HS-5 (cell line): ENCODE measurements around the gene FLT3.
"Not testable (repeated sequence)": the region's sequence is repeated elsewhere in the genome, so short reads cannot be mapped to it uniquely, and the experiment has no call there.

ENCODE experiments used
- DNase-seq: peaks from one replicate; pipeline ENCODE4 v3.0.0-alpha.2; 2012; ENCODE audit warnings: low read depth

FLT3 gene

DNA sequence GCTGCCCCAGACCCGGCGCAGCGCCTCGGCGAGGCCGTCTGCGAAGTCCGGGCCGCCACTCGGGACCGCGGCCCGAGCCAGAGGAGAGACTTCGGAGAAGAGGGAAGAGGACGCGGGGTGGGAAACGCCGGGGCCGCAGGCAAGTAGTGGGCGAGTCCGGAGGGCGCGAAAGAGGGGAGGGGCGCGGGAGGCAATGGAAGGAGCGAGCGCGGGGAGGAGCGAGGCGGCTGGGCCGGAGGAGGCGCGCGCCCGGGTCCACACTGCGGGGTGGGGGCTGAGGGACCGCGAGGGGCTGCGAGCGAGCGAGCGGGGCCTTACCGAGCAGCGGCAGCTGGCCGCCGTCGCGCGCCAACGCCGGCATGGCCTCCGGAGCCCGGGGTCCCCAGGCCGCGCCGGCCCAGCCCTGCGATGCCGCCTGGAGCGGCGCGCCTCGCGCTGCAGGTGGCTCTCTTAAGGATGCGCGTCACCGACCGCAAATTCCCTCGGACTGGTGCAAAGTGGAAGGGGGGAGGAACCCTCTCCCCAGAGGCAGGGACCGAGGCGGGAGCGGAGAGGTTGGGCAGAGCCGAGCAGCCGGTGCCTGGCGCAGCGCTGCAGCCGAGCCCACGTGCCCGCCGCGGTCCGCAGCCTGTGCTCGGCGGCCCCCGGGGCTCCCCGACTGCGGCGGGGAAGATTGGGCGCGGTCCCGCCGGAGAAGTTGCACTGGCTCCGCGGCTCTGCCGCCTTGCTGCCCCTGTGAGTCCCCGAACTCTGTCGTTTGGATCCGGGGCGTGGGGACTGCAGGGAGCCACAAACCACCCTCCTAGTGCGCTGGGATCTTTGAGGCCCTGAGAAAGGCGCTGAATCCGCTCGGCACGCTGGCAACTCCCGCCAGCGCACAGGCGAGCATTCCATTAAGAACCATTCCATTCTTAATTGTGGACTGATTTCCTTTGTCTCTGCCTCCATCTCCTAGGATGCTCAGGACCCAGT is at the start of gene FLT3:
Gene FLT3, minus strand, starts transcription at position 427 of the 972 bp plus-strand sequence. Its CDS starts 66 bp downstream, at position 361.
- DNase-seq, result no peak

DNA sequence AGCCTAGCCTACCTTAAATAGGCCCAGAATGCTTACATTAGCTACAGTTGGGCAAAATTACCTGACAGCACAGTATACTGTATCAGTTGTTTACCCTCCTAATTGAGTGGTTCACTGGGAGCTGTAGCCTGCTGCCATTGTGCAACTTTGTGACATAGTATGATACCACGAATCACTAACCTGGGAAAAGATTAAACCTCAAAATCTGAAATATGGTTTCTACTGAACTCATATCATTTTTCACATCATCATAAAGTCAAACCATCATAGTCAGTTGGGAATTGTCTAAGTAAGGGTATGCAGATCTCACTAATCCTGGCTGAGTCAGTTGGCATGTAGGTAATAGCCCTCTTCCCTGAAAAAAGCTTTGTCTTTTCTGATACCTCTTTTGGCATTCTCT is 47.1 kb upstream of the FLT3 start:
- DNase-seq, result no peak

DNA sequence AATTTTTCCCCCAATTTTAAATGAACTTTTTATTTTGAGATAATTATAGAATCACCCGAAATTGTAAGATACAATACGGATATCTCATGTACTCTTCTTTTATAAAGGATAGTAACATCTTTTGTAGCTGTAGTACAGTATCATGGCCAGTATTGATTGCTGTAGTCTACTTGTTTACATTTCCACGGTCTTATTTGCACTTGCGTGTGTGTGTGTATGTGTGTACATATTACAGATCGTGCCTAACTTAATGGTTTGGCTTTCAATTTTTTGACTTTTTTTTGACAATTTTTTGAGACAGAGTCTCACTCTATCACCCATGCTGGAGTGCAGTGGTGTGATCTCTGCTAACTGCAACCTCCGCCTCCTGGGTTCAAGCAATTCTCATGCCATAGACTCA is 44.7 kb upstream of the FLT3 start:
- no peak for DNase-seq

DNA sequence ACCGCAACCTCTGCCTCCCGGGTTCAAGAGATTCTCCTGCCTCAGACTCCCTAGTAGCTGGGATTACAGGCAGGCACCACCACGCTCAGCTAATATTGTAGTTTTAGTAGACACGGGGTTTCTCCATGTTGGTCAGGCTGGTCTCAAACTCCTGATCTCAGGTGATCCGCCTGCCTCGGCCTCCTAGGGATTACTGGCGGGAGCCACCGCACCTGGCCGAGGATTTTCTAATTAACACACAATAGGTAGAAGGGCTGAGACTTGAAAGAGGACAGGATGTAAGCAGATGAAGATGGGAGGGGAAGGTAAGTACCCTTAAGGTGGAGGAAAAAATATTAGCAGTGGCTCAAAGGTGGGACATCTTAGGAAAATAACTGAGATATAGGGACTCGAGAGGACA is 41.2 kb upstream of the FLT3 start:
- DNase-seq, result not testable (repeated sequence)

DNA sequence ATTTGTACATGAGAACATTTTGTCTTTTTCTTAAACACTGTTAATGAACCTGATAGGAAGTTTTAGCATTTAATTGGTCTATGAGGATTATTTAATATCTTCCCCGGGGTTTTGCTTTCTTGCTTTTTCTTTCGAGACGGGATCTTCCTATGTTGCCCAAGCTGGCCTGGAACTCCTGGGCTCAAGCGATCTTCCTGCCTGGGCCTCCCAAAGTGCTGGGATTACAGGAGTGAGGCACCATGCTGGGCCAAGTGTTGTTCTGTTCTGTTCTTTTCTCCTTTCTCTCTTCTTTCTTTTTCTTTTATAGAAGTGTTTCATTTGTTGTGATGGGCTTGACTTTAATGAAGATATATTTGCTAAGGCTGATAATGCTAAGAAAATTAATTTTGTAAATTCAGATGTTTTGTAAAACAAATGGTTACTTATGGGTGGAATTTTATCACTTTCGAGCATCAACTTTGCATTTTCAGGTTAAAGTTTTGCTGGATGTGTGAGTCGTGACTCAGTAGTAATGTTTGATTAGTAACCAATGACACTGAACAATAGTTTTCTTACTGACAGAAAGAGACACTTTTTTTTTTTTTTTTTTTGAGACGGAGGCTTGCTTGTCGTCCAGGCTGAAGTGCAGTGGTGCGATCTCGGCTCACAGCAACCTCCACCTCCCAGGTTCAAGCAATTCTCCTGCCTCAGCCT is 40.2 kb upstream of the FLT3 start:
- DNase-seq, result no peak

DNA sequence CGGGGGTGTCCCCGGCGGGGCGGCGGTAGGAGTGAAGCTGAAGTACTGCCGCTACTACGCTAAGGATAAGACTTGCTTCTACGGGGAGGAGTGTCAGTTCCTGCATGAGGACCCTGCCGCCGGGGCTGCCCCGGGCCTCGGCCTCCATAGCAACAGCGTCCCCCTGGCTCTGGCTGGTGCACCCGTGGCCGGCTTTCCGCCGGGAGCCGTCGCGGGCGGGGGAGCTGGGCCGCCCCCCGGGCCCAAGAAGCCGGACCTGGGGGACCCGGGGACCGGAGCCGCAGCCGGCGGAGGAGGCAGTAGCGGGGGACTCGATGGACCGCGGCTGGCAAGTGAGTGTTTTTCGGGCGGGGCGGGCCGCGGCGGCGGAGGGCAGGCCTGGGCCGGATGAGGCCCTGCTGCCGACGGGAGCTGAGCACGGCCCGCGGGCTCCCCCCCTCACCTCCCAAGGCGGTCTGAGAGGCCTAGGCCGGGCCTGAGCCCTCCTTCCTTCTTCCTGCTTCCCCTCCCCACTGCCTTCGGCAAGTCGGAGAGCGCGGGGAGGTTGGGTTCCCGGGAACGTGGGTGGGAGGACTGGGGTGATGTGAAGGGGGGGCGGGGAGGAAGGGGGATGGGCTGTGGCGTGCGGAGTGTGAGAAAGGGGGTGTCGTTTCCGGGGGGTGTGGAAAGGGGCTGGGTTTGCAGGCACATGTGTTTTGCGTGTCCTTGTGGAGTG is 38.5 kb upstream of the FLT3 start:
- DNase-seq, result no peak

DNA sequence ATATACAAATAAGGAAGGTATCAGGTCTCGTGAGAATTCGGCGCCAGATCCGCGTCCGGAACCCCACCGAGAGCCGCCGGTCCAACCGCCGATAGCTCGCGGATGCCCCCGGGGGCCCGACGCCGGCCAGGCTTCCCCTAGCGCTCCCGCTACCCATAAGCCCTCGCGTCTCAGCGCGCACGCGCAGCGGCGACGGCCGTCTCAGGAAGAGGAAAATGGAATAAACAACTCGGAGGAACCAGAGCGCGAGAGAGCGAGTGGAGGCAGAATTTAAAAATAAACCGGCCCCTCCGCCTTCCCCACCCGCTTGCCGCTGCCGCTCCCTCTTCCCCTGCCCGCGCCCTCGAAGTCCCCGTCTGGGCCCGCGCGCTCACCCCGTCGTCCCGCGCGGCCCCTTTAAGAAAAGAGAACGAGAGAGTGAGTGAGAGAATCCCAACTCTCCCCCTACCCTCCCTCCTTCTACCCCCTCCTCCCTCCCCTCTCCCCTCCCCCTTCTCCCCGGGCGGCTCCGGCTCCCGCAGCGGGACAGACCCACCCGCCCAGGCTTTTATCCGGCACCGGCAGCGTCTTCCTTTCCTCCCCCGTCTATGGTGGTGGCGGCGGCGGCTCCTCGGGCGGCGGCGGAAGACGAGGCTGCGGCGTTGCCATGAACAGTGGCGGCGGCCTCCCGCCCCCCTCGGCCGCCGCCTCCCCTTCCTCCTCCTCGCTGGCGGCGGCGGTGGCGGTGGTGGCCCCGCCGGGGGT is 37.8 kb upstream of the FLT3 start, which contains the start of gene PAN3:
Gene PAN3, plus strand, starts transcription at position 534 of the 744 bp plus-strand sequence. Its CDS starts 113 bp downstream, at position 647.
- no peak for DNase-seq

DNA sequence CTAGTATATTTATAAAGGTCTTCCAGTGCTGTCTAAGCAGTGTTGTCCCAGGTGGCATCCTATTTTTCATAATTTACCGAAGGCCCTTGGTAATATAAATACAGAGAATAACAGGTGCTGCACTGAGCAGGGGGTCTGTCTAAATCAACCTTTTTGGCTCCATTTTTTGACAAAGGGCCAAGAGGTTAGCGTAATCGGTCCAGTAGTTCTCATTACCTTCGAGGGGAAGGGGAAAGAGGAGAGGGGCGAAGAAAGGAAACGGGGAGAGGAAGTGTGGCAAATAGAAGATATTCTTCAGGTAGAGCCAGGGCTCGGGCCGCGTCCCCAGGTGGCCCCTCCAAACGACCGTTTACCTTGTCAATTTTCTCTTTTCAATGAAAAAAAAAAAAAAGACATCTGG is 37.2 kb upstream of the FLT3 start:
- DNase-seq, result no peak

DNA sequence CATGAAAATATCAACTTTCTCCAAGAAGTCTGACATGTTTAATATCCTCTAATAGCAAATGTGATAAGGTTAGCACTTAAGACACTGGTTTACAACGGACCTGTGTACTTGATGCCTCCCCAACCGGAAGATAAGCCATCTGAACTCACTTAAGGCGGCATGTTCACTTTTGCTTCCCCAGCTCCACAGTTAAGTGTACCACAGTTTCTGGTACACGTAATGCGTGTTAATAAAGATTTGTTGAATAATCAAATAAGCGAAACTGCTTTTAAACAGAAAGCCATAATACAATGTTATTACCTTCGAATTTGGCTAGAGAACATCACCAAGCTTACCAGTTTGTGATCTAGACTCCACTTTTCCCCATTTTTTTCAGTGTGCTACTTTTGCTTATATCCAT is 36.5 kb upstream of the FLT3 start:
- DNase-seq, result no peak

DNA sequence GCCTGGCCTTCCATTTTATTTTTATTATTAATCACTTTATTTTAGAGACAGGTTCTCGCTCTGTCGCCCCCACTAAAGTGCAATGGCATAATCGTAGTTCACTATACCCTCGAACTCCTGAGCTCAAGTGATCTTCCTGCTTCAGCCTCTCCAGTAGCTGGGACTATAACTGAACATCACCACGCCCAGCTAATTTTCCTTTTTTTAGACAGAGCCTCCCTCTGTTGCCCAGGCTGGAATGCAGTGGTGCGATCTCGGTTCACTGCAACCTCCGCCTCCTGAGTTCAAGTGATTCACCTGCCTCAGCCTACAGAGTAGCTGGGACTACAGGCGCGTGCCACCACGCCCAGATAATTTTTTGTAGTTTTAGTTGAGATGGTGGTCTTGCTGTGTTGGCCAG is 31.3 kb upstream of the FLT3 start:
- no peak for DNase-seq

DNA sequence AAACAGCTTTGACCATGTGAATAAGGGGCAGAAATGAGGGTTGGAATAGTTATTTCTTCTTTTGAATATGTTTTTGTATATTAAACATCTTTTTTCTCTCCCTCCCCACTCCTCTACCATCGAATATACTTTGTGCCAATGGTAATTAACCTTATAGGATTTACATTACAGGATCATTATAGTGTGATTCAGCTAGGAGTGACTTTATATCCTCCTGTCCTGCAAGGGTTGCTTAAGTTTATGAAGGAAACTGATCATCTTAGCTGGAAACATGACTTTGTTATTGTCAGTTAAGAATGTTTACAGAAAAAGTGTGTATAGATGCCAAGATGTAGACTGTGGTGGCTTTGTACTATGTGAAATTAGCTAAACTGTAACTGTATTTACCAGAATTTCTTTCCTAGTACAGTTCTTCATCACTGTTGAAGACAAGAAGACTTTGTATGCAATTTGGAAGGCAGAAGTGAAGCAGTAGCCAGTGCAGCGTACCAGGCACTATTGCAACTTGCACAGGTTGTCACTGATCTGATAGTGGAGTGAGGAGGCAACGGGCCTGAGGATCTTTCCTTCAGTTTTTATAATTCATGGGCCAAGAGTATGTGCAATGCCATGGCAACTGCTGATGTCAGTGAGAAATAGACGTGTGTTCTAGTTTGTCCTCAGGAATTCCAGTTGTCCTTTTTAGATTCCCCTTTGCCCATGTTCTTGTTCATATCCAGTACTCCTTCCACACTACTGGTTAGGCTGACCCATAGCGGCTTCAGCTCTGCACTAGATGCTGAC is 29.7 kb upstream of the FLT3 start:
- DNase-seq, result no peak

DNA sequence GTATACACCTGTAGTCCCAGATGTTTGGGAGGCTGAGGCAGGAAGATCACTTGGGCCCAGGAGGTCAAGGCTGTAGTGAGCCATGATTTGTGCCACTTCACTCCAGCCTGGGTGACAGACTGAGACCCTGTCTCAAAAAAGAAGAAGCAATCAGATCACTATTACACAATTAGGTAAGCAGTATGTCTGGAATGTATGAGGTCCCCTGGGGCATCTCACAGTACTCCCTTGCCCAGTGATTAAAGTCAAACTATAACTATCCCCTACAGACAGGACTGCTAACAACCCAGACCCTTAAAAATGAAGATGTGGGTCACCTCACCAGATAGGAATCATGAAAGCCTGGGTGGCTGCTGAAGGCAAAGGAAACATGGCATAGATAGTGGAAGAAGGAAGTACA is 28.6 kb upstream of the FLT3 start:
- no peak for DNase-seq

DNA sequence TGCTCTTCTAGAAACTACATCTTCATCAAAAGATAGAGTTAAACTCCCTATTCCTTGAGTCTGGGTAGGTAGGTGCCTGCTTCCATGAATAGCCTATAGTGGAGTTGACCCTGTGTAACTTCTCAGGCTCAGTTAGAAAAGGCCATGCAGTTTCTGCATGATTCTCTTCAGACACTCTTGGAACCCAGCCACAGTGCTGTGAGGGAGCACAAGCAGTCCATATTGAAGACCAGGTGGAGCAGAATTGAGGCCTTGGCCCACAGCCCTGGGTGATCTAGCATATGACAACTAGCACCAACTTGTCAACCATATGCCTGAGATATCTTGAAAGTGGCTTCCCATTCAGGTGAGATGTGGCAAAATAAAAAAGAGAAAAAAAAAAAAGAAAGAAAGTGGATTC is 27.7 kb upstream of the FLT3 start:
- no peak for DNase-seq

DNA sequence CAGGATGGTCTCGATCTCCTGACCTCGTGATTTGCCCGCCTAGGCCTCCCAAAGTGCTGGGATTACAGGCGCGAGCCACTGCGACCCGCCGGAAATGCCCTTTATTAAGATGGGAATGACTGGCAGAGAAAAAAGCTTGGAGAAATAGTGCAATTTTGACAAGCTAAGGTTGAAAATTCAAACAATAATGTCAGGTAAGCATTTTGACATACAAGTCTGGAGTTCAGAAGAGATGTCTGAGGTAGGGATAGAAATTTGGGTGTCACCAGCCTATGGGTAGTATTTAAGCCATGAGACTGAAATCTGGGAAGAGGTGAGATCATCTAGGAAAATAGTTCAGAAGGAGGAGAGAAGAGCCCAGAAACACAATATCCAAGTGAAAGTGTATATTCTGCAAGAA is 20.8 kb upstream of the FLT3 start:
- no peak for DNase-seq

DNA sequence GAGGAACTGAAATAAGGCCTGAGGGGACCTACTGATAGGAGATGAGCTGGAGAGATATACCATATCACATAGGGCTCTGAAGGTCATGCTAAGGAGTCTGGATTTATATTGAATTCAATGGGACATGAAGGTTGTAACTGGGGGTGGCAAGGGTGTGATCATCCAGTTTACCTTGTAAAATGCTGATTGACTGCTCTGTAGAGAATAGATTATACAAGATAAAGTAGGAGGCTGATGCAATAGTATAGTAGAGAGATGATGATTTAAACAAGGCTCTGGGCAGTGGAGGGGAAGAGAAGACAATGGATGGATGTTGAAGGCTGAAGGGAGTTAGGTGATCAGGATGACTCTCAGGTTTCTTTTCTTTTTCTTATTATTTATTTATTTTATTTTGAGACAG is 19.9 kb upstream of the FLT3 start:
- DNase-seq, result no peak

DNA sequence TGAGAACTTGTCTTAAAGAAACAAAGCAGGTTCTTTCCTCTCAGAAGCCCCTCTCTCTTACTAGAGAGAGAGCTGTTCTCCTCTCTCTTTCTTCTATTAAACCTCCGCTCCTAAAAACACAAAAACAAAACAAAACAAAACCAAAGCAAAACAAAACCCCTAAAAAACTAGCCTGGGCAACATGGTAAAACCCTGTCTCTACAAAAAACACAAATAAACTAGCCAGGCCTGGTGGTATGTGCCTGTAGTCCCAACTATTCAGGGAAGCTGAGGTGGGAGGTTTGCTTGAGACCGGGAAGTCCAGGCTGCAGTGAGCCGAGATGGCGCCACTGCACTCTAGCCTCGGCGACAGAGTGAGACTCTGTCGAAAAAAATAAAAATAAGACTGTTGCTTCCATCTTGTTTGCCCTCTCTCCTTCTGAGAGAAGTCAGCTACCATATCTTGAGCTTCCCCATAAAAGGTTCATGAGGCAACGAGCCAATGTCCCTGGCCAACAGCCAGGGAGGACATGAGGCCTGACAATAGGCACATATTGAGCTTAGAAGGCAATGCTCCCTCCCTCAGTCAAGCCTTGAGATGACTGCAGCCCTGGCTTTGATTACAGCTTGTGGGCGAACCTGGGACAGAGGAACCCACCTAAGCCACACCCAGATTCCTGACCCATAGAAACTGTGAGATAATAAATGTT is 17.5 kb upstream of the FLT3 start:
- DNase-seq, result no peak

DNA sequence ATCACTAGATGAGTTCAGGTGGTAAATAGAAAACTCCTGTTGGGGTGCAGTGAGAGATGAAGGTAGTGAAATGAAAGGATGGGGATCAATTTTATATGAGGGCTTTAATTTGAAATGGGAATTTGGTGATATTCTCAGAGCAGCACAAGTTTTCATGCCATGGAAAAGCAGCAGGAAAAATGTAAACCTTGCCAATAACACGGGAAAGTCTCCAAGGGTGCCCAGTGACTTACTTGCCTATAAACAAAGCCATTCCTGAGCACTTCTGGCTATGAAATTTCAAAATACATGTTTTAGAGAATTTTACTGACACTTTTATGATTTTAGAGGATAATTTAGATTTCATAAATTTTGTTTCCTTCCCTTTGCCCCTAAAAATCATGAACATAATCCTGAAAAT is 16.4 kb upstream of the FLT3 start:
- DNase-seq, result no peak

DNA sequence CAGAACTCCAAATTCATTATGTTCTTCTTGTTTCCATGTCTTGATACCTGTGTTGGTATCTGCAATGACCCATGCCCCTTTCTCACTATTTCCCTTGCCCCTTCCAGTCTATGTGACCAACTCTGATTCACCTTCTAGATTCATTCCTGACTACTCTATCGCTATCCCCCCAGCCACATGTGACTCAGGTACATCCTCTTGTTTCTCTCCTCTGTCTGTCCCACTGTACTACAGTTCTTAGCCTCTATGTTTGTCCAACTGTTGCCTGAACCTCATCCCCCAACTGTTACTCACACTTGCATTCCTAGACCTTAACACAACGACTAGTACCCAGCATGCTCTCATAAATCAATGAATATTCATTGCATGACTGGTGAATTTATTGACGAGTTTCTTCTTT is 10.0 kb upstream of the FLT3 start:
- DNase-seq, result no peak

DNA sequence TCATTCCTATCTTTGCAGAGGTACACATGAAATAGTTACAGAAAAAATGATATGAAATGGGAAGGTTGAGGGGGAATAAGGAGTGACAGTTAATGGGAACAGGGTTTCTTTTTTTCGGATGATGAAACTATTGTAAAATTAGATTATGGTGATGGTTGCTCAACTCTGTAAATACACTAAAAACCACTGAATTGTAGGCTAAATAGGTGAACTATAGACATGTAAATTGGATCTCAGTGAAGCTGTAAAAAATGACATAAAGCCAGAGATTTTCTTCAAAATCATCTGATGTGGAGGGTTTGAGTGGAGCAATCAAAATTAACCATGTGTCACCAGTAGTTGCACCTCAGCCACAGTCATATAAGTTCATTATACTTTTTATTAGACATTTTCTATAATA is 6.6 kb upstream of the FLT3 start:
- DNase-seq, result no peak

DNA sequence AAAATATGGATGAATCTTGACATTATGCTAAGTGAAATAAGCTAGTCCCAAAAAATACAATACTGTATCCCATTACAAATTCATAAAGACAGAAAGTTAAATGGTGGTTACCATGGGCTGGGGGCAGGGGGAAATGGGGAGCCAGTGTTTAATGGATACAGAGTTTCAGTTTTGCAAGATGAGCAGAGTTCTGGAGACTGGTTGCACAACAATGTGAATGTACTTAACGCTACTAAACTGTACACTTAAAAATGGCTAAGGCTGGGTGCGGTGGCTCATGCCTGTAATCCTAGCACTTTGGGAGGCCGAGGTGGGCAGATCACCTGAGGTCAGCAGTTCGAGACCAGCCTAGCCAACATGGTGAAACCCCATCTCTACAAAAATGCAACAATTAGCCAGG is 1.5 kb upstream of the FLT3 start:
- not testable (repeated sequence) for DNase-seq
